Right kidney (tissue), 9 donors: Measurements from ENCODE around the gene KRTAP13-4.

Source experiments
- DNase-seq: peaks from one replicate; pipeline ENCODE4 v3.0.0-alpha.2; 2016
- long read RNA-seq, 8 donors: transcript quantifications; one replicate each; lab custom pipeline, GENCODE V29; 2026

Gene KRTAP13-4
- long read RNA-seq, donor 1, result 0 reads
- long read RNA-seq, donor 2, result 0 reads
- long read RNA-seq, donor 3, result 0 reads
- long read RNA-seq, donor 4, result 0 reads
- long read RNA-seq, donor 5, result 0 reads
- long read RNA-seq, donor 6, result 0 reads
- long read RNA-seq, donor 7, result 0 reads
- long read RNA-seq, donor 8, result 0 reads

DNA sequence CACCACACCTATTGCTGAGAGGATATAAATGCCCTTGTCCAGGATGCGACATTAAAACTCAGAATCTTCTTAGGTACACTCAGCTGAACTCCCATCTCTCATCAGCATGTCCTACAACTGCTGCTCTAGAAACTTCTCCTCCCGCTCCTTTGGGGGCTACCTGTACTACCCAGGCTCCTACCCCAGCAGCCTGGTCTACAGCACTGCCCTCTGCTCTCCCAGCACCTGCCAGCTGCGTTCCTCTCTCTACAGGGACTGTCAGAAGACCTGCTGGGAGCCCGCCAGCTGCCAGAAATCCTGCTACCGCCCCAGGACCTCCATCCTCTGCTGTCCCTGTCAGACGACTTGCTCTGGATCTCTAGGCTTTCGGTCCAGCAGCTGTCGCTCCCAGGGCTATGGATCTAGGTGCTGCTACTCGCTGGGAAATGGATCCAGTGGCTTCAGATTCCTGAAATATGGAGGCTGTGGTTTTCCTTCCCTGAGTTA, at the start of gene KRTAP13-4:
Gene KRTAP13-4, plus strand, starts transcription at position 51 of the 486 bp plus-strand sequence. Its CDS starts 56 bp downstream, at position 107.
- DNase-seq, result no peak

GRCh38 chr21:30382201-30382600, 47.8 kb upstream of the KRTAP13-4 start:
- no peak for DNase-seq

DNA sequence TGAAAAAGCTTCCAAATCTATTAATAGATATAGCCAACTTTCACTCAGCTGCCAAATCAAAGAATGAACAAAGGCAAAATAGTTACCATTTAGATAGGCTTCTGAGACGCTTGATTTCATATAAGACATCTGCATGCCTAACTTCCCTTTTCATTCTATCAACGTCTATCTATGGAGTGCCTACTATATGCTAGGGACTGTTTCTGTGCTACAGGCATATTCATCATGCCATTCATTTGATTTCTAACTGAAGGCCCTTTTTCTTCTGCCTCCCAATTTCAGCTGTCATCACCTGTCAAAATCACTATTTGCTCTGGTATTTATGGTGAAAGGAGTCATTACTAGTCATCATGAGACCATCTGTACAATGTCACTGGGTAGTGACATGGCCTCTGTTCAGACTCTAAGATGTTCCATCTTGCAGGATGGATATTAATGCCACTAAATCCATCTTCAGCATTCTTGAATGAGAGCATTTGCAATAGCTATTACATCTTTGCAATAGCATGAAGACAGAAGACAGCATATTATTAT, 38.5 kb upstream of the KRTAP13-4 start:
- no peak for DNase-seq

- DNase-seq, result no peak
Measured at GRCh38 chr21:30395731-30396130, 34.3 kb upstream of the KRTAP13-4 start, which contains the start of gene KRTAP13-1. TSS of gene KRTAP13-1 (plus strand) at chr21:30396031. CDS start at chr21:30396087, 56 bp downstream.

DNA sequence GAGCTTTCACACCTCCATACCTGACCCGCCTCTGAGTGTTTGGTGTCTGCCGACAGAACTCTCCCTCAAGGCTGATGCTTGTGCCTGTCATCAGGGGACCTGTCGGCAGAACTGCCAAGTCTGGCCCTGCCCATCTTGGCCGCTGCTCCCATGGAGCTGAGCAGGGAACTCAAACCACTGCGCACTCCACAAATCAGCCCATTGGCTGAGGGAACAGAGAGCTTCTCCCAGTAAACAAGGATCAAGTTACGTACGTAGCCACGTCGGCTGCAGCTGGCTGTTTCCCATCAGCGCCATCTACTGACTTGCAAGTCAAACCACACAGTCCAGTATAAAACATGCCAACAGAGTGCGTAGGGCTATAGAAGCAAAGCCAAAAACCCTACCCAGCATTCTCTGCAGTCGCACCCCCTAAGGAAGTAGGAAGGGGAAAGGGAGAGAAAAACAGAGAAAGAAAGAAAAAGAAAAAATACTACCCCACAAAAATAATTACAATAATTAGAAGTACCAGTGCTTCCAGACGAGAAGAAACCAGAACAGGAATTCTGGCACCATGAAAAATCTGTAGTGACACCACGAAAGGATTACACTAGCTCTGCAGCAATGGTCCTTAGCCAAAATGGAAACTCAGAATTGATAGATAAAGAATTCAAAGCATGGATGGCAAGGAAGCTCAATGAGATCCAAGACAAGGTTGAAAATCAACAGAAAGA, 21.1 kb upstream of the KRTAP13-4 start:
- peak; percentile 10 for DNase-seq

DNA sequence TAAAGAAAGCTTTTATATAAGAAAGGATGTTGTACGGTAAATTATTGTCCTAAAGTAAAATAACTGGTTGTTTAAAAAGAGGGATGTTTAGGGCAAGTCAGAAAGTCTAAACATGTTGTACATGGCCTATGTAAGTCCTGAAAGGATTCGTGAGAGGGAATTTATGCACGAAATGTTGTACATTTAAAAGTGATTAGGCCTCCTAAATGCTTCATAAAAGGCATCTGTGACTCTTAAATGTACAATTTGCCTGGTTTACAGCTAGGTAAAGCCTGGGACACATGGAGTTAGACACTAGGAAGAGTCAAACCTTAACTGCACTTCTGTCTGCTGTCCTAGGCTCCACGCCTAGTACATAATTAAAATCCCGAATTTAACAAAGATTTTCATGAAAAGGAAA, 14.0 kb upstream of the KRTAP13-4 start:
- DNase-seq, result no peak

- DNase-seq, result no peak
Measured at GRCh38 chr21:30425826-30426225, 4.2 kb upstream of the KRTAP13-4 start, which contains the start of gene KRTAP13-3. TSS of gene KRTAP13-3 (minus strand) at chr21:30425926. CDS start at chr21:30425912, 14 bp downstream.

DNA sequence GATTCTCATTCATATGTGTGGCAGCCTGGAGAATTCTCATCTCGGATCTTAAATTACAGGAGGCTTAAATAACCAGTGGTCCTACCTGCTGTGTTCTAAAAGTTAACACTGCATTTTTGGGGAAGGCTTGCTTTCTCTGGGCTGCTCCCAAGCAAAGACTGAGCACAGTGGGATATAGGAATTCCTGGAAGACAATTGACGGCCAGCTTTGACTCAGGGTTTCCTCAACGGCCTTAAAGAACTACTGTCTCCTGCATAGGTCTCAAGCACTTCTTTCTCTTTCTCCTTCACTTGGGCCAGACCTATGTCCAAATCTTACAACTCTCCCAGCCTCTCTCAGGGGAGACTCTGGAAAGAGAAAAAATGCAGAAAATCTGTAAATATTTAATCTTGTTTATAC, 3.3 kb upstream of the KRTAP13-4 start:
- no peak for DNase-seq

- DNase-seq, result peak; percentile 4
Measured at GRCh38 chr21:30434033-30434631, 4.1 kb downstream of the KRTAP13-4 start.

DNA sequence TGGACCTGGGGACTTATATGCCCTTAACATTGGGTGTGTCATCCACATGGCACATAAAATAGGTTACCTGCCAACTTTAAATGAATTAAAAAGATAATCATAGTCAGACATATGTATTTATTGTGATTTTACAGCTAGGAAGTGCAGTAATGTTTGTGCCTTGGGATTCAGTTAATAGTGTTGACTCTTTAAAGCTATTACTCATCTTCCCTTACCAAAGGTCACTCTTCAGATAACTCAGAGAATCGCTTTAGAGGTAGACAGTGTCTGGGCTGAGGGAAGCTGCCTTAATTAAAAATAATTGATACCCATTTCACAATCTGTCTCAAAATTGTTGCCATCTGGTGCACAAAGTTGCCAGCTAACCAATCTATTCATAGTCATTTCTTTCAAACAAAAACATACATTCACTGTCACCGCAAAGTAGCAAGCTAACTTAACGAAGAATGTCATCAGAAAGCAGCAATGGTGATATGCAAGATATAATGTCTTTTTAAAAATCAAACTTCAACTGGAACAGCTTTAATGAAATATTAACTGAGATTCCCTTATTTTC, 7.1 kb downstream of the KRTAP13-4 start:
- no peak for DNase-seq

DNA sequence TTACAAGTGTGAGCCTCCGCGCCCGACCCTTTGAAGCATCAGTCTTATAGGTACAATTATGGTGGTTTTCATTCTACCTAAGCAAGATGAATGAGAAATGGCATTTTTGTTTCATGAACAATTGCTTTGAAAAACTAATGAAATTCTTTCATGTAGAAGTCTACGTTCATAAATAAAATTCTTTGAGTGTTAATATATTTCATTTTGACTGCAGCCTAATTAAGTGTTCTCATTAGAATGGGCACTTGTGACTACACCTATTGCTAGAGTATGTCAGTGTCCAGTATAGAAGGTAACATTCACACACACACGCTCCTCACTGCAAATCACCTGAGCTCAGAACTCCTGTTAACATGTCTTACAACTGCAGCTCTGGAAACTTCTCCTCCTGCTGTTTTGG, 10.0 kb downstream of the KRTAP13-4 start, which contains the start of gene KRTAP15-1:
Gene KRTAP15-1, plus strand, starts transcription at position 301 of the 400 bp plus-strand sequence. Its CDS starts 53 bp downstream, at position 354.
- no peak for DNase-seq

- no peak for DNase-seq
Measured at GRCh38 chr21:30443226-30443625, 13.2 kb downstream of the KRTAP13-4 start.

- DNase-seq, result no peak
Measured at GRCh38 chr21:30444204-30444603, 14.2 kb downstream of the KRTAP13-4 start.

GRCh38 chr21:30447056-30447455, 17.0 kb downstream of the KRTAP13-4 start:
- DNase-seq, result no peak

- DNase-seq, result no peak
Measured at GRCh38 chr21:30448514-30448913, 18.5 kb downstream of the KRTAP13-4 start.

DNA sequence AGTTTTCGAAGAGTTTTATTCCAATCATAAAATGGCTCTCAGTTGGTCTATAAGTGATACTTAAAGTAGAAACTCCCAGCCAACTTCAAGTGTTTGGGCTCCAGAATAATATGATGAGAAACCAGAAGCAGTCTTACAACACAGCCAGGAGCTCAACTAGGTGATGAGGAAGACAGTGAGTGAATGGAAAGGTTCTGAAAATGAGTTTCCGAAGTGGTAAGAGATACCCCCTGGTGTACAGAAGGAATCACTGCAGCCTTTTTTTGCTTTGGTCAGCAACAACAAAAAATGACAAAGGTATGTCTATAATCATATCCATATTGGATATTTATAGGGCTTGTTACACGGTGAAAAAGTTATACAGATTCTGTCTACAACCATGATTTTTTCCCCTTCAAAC, 33.7 kb downstream of the KRTAP13-4 start:
- DNase-seq, result no peak

- peak; percentile 7 for DNase-seq
Measured at GRCh38 chr21:30468900-30469714, 39.1 kb downstream of the KRTAP13-4 start.

GRCh38 chr21:30478004-30478403, 48.0 kb downstream of the KRTAP13-4 start:
- no peak for DNase-seq

- DNase-seq, result no peak
Measured at GRCh38 chr21:30479259-30479658, 49.2 kb downstream of the KRTAP13-4 start.

- no peak for DNase-seq
Measured at GRCh38 chr21:30480145-30480544, 50.1 kb downstream of the KRTAP13-4 start, which contains the start of gene KRTAP19-1. TSS of gene KRTAP19-1 (minus strand) at chr21:30480367. CDS start at chr21:30480317, 50 bp downstream.
